H1 (cell line): ENCODE results near the gene MSI1. TPM values are rescaled to one million over a fixed set of nuclear protein-coding genes. Genes with fewer than 3 reads are reported as not detected.

Source experiments
- CTCF ChIA-PET: fragments of 300-600 bp; sonication (Branson Sonifier 250); formaldehyde crosslinking; loops from one replicate; lab custom pipeline; 2021; ENCODE audit not compliant: partially characterized antibody; lab: Charles Lee
- POLR2A ChIA-PET: fragments of 300-600 bp; sonication (Branson Sonifier 250); formaldehyde crosslinking; loops from one replicate; lab custom pipeline; 2021; ENCODE audit warnings: inconsistent platforms; ENCODE audit not compliant: partially characterized antibody; lab: Charles Lee
- DNase-seq, 2 experiments: peaks; one replicate each; pipeline versions ENCODE4 v3.0.0 to v3.0.0-alpha.2; 2010 to 2022; ENCODE audit warnings: low spot score in 2 of 2, low read depth in 1 of 2, mixed read lengths in 1 of 2
- FAIRE-seq: peaks from 2 replicates; lab custom pipeline; 2011; peaks lifted over from hg19 to GRCh38; lab: Jason Lieb, UNC
- H2AFZ ChIP-seq: 2 replicates; pipeline ENCODE4 v1.8.1; 2012; ENCODE audit warnings: low read length, inconsistent platforms
- H2AK5ac ChIP-seq: 2 replicates; pipeline ENCODE4 v1.6.1; 2013; ENCODE audit warnings: low read depth, low read length
- H2BK120ac ChIP-seq: replicated peaks from 2 replicates; pipeline ENCODE3; 2013; ENCODE audit warnings: low read depth, low read length, inconsistent platforms
- H2BK12ac ChIP-seq: 2 replicates; pipeline ENCODE4 v1.6.1; 2013; ENCODE audit warnings: low read depth, low read length
- H2BK15ac ChIP-seq: 2 replicates; pipeline ENCODE4 v1.6.1; 2013; ENCODE audit warnings: low read length
- H2BK20ac ChIP-seq: 2 replicates; pipeline ENCODE4 v1.6.1; 2013; ENCODE audit warnings: low read length
- H2BK5ac ChIP-seq: 2 replicates; pipeline ENCODE4 v1.6.1; 2013; ENCODE audit warnings: low read depth, low read length
- H3K14ac ChIP-seq: 2 replicates; pipeline ENCODE4 v1.6.1; 2013; ENCODE audit warnings: inconsistent platforms; ENCODE audit not compliant: insufficient read length
- H3K18ac ChIP-seq: 2 replicates; pipeline ENCODE4 v1.6.1; 2013; ENCODE audit warnings: low read length; ENCODE audit errors: extremely low read depth
- H3K23ac ChIP-seq: 2 replicates; pipeline ENCODE4 v1.6.1; 2013; ENCODE audit warnings: inconsistent platforms; ENCODE audit not compliant: insufficient read length
- H3K23me2 ChIP-seq: 2 replicates; pipeline ENCODE4 v1.6.1; 2013; ENCODE audit warnings: low read depth, low read length
- H3K27ac ChIP-seq: 2 replicates; pipeline ENCODE4 v1.6.1; 2011; ENCODE audit warnings: low read depth, low read length, inconsistent platforms
- H3K27me3 ChIP-seq, 4 experiments: replicated peaks in 1 of 4; 1 replicate in 1 of 4; 2 replicates in 3 of 4; pipeline versions ENCODE4 v1.6.1 to v1.8.1; 2011 to 2013; ENCODE audit warnings: low read length in 3 of 4, mild to moderate bottlenecking in 3 of 4, inconsistent platforms in 2 of 4, mixed read lengths in 2 of 4, moderate library complexity in 1 of 4; ENCODE audit not compliant: control insufficient read depth in 3 of 4, insufficient read depth in 3 of 4; ENCODE audit errors: extremely low read depth in 1 of 4
- H3K36me3 ChIP-seq, 4 experiments: 2 replicates each; pipeline versions ENCODE4 v1.6.1 to v1.8.1; 2011 to 2013; ENCODE audit warnings: mild to moderate bottlenecking in 4 of 4, low read length in 3 of 4, moderate library complexity in 2 of 4, control low read depth in 1 of 4, inconsistent platforms in 1 of 4; ENCODE audit not compliant: insufficient read depth in 4 of 4, control insufficient read depth in 2 of 4
- H3K4ac ChIP-seq: replicated peaks from 2 replicates; pipeline ENCODE3; 2013; ENCODE audit warnings: low read length, low read depth, mixed read lengths, inconsistent platforms; ENCODE audit not compliant: insufficient read length
- H3K4me1 ChIP-seq, 4 experiments: replicated peaks in 1 of 4; 1 replicate in 1 of 4; 2 replicates in 3 of 4; pipeline versions ENCODE4 v1.6.1 to v1.8.1; 2011 to 2013; ENCODE audit warnings: low read length in 3 of 4, inconsistent platforms in 2 of 4, mixed read lengths in 1 of 4; ENCODE audit not compliant: insufficient read depth in 4 of 4, control insufficient read depth in 3 of 4
- H3K4me2 ChIP-seq, 2 experiments: 2 replicates each; pipeline versions ENCODE4 v1.6.1 to v1.8.1; 2011 to 2013; ENCODE audit warnings: low read depth in 2 of 2, low read length in 2 of 2, control low read depth in 1 of 2, inconsistent platforms in 1 of 2, mild to moderate bottlenecking in 1 of 2; ENCODE audit not compliant: insufficient read depth in 1 of 2
- H3K4me3 ChIP-seq, 4 experiments: fragments of 200-600, 300-600 bp in 1 of 4; sonication (generic), shearing (Covaris generic), sonication (Bioruptor Twin) in 1 of 4; 2 replicates each; pipeline versions ENCODE4 v1.5.1 to v1.8.1; 2011 to 2016; ENCODE audit warnings: low read length in 4 of 4, low read depth in 3 of 4, control low read depth in 2 of 4, inconsistent platforms in 2 of 4, mild to moderate bottlenecking in 2 of 4, mixed read lengths in 1 of 4, moderate library complexity in 1 of 4; ENCODE audit not compliant: insufficient read depth in 2 of 4; ENCODE audit errors: extremely low read depth in 1 of 4
- H3K56ac ChIP-seq: replicated peaks from 2 replicates; pipeline ENCODE3; 2013; ENCODE audit warnings: low read depth, mild to moderate bottlenecking, mixed read lengths, low read length, inconsistent platforms; ENCODE audit not compliant: insufficient read length
- H3K79me1 ChIP-seq: 2 replicates; pipeline ENCODE4 v1.6.1; 2013; ENCODE audit warnings: low read depth, low read length, control low read depth
- H3K79me2 ChIP-seq, 2 experiments: 2 replicates each; pipeline versions ENCODE4 v1.6.1 to v1.8.1; 2012 to 2013; ENCODE audit warnings: low read length in 2 of 2, mild to moderate bottlenecking in 2 of 2, inconsistent platforms in 1 of 2; ENCODE audit not compliant: insufficient read depth in 2 of 2, control insufficient read depth in 1 of 2
- H3K9ac ChIP-seq, 4 experiments: replicated peaks in 1 of 4; 1 replicate in 1 of 4; 2 replicates in 3 of 4; pipeline versions ENCODE4 v1.6.1 to v1.8.1; 2011 to 2013; ENCODE audit warnings: low read depth in 3 of 4, low read length in 3 of 4, control low read depth in 2 of 4, mild to moderate bottlenecking in 2 of 4, moderate library complexity in 2 of 4, inconsistent platforms in 1 of 4; ENCODE audit errors: extremely low read depth in 1 of 4
- H3K9me3 ChIP-seq, 2 experiments: 2 replicates each; pipeline versions ENCODE4 v1.6.1 to v1.8.1; 2012 to 2013; ENCODE audit warnings: mild to moderate bottlenecking in 2 of 2, moderate library complexity in 2 of 2, control low read depth in 1 of 2, inconsistent platforms in 1 of 2, low read depth in 1 of 2, low read length in 1 of 2, mixed read lengths in 1 of 2; ENCODE audit not compliant: insufficient read depth in 2 of 2
- H4K20me1 ChIP-seq, 2 experiments: replicated peaks in 1 of 2; 2 replicates each; pipeline versions ENCODE3 to v1.8.1; 2011 to 2013; ENCODE audit warnings: inconsistent platforms in 2 of 2, low read length in 2 of 2, mild to moderate bottlenecking in 1 of 2; ENCODE audit not compliant: insufficient read depth in 2 of 2, control insufficient read depth in 1 of 2
- H4K5ac ChIP-seq: 2 replicates; pipeline ENCODE4 v1.6.1; 2013; ENCODE audit warnings: low read length, low read depth, mixed read lengths, inconsistent platforms; ENCODE audit not compliant: insufficient read length
- H4K8ac ChIP-seq: 2 replicates; pipeline ENCODE4 v1.8.0; 2013; ENCODE audit warnings: mild to moderate bottlenecking, moderate library complexity, low read length, inconsistent platforms; ENCODE audit not compliant: insufficient read depth; ENCODE audit errors: extremely low read depth
- H4K91ac ChIP-seq: replicated peaks from 2 replicates; pipeline ENCODE3; 2013; ENCODE audit warnings: low read length, mixed read lengths, inconsistent platforms; ENCODE audit not compliant: insufficient read length
- EGR1 ChIP-seq: IDR thresholded peaks from 2 replicates; pipeline ENCODE4 v1.6.1; 2011; ENCODE audit warnings: low read depth, low read length, borderline replicate concordance
- EP300 ChIP-seq, 2 experiments: IDR thresholded peaks; 1 replicate in 1 of 2; 2 replicates in 1 of 2; pipeline ENCODE4 v1.6.1; 2011 to 2012; ENCODE audit warnings: low read depth in 2 of 2, low read length in 2 of 2, mild to moderate bottlenecking in 2 of 2, borderline replicate concordance in 1 of 2, inconsistent platforms in 1 of 2, moderate library complexity in 1 of 2
- JUN ChIP-seq: IDR thresholded peaks from 2 replicates; pipeline ENCODE4 v1.6.1; 2011; ENCODE audit warnings: low read depth, mild to moderate bottlenecking, improper control_type of control experiment, low read length
- MAX ChIP-seq: IDR thresholded peaks from 2 replicates; pipeline ENCODE4 v1.6.1; 2012; ENCODE audit warnings: inconsistent platforms
- POLR2A ChIP-seq, 2 experiments: IDR thresholded peaks; 1 replicate in 1 of 2; 2 replicates in 1 of 2; pipeline ENCODE4 v1.6.1; 2011; ENCODE audit warnings: low read depth in 2 of 2, low read length in 2 of 2, mild to moderate bottlenecking in 2 of 2; ENCODE audit errors: control extremely low read depth in 1 of 2
- SIN3A ChIP-seq, 2 experiments: IDR thresholded peaks in 1 of 2; conservative IDR thresholded peaks in 1 of 2; 2 replicates each; pipeline ENCODE4 v1.6.1; 2011 to 2012; ENCODE audit warnings: low read length in 2 of 2, improper control_type of control experiment in 1 of 2, low read depth in 1 of 2, mild to moderate bottlenecking in 1 of 2
- SP2 ChIP-seq: IDR thresholded peaks from 2 replicates; pipeline ENCODE4 v1.6.1; 2012; ENCODE audit warnings: mild to moderate bottlenecking, low read length, inconsistent platforms
- WGBS, 2 experiments: shearing (Covaris generic) in 1 of 2; methylation state at CpG; one replicate each; pipeline versions ENCODE4 v1.1.6 to v1.1.7; 2013 to 2015; ENCODE audit warnings: low lambda C conversion rate in 2 of 2, mixed read lengths in 2 of 2, inconsistent platforms in 1 of 2, low coverage in 1 of 2, missing lambda C conversion rate in 1 of 2; ENCODE audit not compliant: insufficient replicate concordance in 2 of 2, insufficient coverage in 1 of 2, insufficient read length in 1 of 2; ENCODE audit errors: extremely low coverage in 1 of 2, missing lambda C conversion rate in 1 of 2; 5-methylcytosine and 5-hydroxymethylcytosine counted together
- polyA plus RNA-seq, 7 experiments: library from polyadenylated mRNA; depleted of rRNA in 3 of 7; stranded (reverse) in 5 of 7; unstranded in 2 of 7; fragments of >200 nt in 5 of 7; fragments of 200-250 nt in 2 of 7; gene quantifications; 1 replicate in 5 of 7; 2 replicates in 1 of 7; 4 replicates in 1 of 7; pipeline versions ENCODE4 v1.2.1 to v1.2.3, GENCODE V29; 2011 to 2013; ENCODE audit warnings: missing spikeins in 2 of 7, mixed read lengths in 2 of 7
- total RNA-seq: library from RNA; stranded (reverse); fragmentation: NEBNext Ultra II Directional; extraction: Animal tissue kit (Norgen Biotek cat#: 25700); gene quantifications from 2 replicates; pipeline ENCODE4 v1.2.1, GENCODE V29; 2021

The MSI1 gene
- total and polyA plus RNA-seq, 2 of the 8 experiments (the other 6 are each of a cell fraction or from before 2014, with no cell fraction given) = 13.5 to 51.9 TPM

- Histone ChIP-seq H3K4ac (no peak overlapping the region), H2BK12ac (no peak overlapping the region), H4K91ac (no peak overlapping the region), H4K8ac (no peak overlapping the region), H3K9me3 (no peaks in the 10 kb centered on the region), H3K36me3 (no peaks in the 10 kb centered on the region), H3K18ac (no peak overlapping the region), H3K4me2 (no peak overlapping the region), H3K4me3 (no peak overlapping the region), H3K23me2 (no peaks in the 10 kb centered on the region), H2BK15ac (no peak overlapping the region), H3K27me3 (no peaks in the 10 kb centered on the region), H3K14ac (no peak overlapping the region), H3K9ac (no peak overlapping the region; a peak in 1 of 7 replicates), H2BK20ac (no peak overlapping the region), H3K23ac (no peak overlapping the region), H4K5ac (no peak overlapping the region), H3K79me1 (no peaks in the 10 kb centered on the region; the same call in 1 of the 2 replicates), H3K79me2 (no peaks in the 10 kb centered on the region), H2AK5ac (no peak overlapping the region), H4K20me1 (no peaks in the 10 kb centered on the region), H3K4me1 (peaks cover 0 to 14% (median 8%) of the 10 kb centered on the region in 4 experiments), H2BK5ac (no peak overlapping the region), H2BK120ac (no peak overlapping the region), H3K27ac (no peak overlapping the region), H3K56ac (no peak overlapping the region), H2AFZ (no peak overlapping the region)
- POLR2A ChIA-PET = interaction anchor here (1.1 to 1.9 kb wide), 2 partner anchors 8 to 11 kb away, joined by 5 to 10 read pairs; partner anchors contain the start of gene MSI1
- 93% methylated on average over 5 of the region's 5 CpGs; no CpG with 5 or more reads in 1 of the 2 experiments for WGBS, 2 experiments
- no peak for TF ChIP-seq MAX
- TF ChIP-seq JUN = no peak
- no peak for TF ChIP-seq EP300 (IDR thresholded peaks at IDR 0.05; ENCODE audit: borderline replicate concordance in 1 of 2, low read depth in 2 of 2, low read length in 2 of 2)
- TF ChIP-seq POLR2A (IDR thresholded peaks at IDR 0.05; ENCODE audit: control extremely low read depth in 1 of 2, low read depth in 2 of 2, low read length in 2 of 2) = no peak
- no peak for TF ChIP-seq SIN3A (conservative IDR thresholded peaks at IDR 0.05 in 1 of 2, IDR thresholded peaks at IDR 0.05 in 1 of 2; ENCODE audit: low read depth in 1 of 2, low read length in 2 of 2)
- TF ChIP-seq EGR1 = no peak
- no peak for TF ChIP-seq SP2
- CTCF ChIA-PET = interaction anchor here (1.4 kb wide), 1 partner anchor 52 kb away, joined by 4 read pairs; no protein-coding TSS in a partner anchor
- FAIRE-seq (no peak), DNase-seq (no peak)
Observed at GRCh38 chr12:120378036-120378435, 9.1 kb upstream of the MSI1 start.
